GM23248 (cell line): ENCODE data around the gene NEDD4L.

ENCODE experiments used
- EZH2 ChIP-seq: fragments of 200-600 bp; sonication (generic); IDR thresholded peaks from 2 replicates; pipeline ENCODE4 v1.6.1; 2018; ENCODE audit warnings: antibody characterized with exemption, mild to moderate bottlenecking; ENCODE audit not compliant: insufficient read depth, poor library complexity, severe bottlenecking
- EZH2phosphoT487 ChIP-seq: fragments of 200-600 bp; sonication (generic); IDR thresholded peaks from 2 replicates; pipeline ENCODE4 v1.6.1; 2018; ENCODE audit warnings: antibody characterized with exemption, moderate library complexity, mild to moderate bottlenecking, low read depth; ENCODE audit not compliant: insufficient read depth

DNA sequence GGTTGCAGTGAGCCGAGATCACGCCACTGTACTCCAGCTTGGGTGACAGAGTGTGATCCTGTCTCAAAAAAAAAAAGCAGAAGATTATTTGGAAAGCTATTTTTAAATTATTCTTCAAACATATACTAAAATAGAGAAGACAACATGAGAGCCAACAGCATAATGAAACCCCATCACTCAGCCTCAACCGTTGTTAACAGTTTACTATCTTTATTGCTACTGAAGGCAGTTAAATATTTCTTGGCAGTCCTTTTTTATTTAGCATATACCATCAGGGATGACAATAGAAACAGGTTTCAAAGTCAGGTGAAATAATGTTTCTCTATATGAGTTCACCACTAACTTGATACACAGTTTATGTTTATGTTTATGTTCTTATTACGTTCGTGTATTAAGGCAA, 157.2 kb downstream of the NEDD4L start:
- TF ChIP-seq EZH2 (no peak), EZH2phosphoT487 (no peak)
